CD4-positive, alpha-beta T cell treated with Interleukin-4 for 1 hour (primary cell): ENCODE measurements around the gene EYS.

Experiments used
- DNase-seq, 2 donors: peaks; one replicate each; pipeline ENCODE4 v3.0.0-alpha.2; 2020 to 2022

The EYS gene

DNA sequence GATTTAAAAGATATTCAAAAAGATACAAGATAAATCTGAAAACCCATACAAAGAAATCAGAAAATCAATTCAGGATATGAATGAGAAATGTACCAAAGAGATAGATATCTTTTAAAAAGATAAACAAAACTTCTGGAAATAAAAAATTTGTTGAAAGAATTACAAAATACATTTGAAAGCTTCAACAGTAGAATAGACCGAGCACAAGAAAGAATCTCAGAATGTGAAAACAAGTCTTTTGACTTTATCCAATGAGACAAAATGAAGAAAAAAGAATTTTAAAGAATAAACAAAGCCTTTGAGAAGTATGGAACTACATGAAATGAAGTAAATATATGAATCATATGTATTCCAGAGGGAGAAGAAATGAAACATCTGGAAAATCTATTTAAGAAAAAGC lies 1011.0 kb downstream of the EYS start:
- no peak for DNase-seq

DNA sequence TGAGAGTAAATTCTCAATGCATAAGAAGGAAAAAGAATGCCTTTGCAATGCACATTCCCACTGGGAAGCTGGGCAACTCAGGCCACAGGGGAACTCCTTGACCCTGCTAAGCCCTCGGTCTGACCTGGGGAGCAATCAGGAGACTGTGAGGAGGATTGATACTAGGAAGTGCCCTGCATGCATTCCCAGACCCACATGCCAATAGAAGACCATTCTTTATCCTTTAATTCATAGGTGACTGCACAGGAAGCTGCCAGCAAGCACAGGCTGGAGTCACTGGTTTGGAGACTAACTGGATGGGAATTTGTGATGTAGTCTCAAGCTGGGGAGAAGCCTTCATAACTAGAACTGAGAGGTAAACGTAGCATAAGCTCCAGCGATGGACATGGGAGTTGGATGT lies 1012.7 kb downstream of the EYS start:
- no peak for DNase-seq

DNA sequence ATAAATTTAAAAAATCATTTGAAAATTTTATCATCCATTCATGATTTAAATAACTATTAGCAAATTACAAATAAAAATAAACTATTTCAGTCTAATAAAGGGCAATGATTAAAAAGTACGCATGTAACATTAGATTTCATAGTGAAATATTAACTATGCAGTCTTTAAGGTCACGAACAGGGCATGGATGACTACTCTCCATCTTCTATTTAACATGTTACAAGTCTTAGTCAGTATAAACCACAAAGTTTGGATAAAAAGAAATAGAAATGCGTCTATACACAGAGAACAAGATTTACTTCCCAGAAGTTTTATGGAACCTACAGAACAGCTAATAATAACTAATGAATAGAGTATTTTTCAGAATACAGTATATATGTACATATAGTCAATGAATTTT lies 1016.0 kb downstream of the EYS start:
- DNase-seq, result no peak

- no peak for DNase-seq
Measured at GRCh38 chr6:64685401-64685800, 1021.6 kb downstream of the EYS start.

GRCh38 chr6:64683682-64684081 lies 1023.3 kb downstream of the EYS start:
- DNase-seq, result no peak

GRCh38 chr6:64681416-64682160 lies 1025.4 kb downstream of the EYS start:
- DNase-seq, result no peak

DNA sequence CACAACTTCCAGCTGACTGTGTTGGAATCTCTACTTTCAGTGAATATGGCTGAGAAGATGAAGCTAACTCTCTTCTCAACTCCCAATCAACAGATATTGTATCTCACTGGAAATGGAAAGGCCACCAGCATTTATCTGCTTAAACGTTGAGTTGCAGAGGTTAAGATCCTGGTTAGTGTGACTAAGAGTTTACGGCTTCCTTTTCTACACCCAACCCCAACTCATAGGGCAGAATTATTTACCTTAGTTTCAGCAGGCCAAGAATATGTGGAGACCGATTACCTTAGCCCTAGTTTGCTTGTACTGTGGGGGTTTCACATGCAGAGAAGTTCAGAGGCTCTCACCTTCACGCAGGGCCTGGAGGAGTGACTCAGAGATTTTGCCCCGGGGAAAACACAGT lies 1026.6 kb downstream of the EYS start:
- DNase-seq, result no peak

- DNase-seq, result no peak
Measured at GRCh38 chr6:64679416-64679815, 1027.6 kb downstream of the EYS start.

DNA sequence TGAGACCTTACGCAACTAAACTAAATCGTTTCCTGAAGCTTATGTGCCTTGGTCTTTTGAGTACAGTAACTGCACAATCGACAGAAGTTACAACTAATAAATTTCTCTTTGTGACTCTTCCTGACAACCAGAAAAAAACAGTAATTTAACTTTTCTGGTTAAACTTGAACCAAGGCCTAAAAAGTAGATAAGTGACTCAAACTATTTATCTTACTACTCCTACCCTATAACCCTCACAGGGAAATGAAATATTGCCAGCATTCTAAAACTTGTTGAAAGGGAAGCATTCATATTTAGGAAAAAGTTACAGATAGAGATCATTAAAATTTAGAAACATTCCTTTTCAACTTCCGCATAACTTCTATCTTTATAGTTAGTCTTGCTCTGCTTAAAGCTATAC lies 1034.4 kb downstream of the EYS start:
- DNase-seq, result no peak

GRCh38 chr6:64672131-64672530 lies 1034.9 kb downstream of the EYS start:
- no peak for DNase-seq

DNA sequence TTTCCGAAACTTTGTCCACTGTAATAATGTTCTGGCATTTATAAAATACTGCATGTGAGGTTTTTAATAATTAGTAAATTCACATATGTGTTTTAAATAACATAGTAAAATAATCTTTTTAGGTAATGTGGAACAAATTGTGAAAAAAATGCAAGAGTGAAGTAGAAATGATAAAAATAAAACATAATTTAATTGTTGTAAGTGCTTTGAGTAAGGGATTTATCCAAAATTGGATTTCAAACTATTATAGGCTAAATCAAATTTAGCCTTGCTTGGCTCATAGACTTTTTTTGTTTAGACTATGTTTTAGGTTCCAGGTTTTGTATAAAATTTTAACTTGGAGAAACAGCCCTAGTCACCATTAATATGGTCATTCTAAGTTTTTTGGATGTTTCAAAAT lies 1041.9 kb downstream of the EYS start:
- DNase-seq, result no peak

GRCh38 chr6:64664480-64664879 lies 1042.5 kb downstream of the EYS start:
- DNase-seq, result no peak

DNA sequence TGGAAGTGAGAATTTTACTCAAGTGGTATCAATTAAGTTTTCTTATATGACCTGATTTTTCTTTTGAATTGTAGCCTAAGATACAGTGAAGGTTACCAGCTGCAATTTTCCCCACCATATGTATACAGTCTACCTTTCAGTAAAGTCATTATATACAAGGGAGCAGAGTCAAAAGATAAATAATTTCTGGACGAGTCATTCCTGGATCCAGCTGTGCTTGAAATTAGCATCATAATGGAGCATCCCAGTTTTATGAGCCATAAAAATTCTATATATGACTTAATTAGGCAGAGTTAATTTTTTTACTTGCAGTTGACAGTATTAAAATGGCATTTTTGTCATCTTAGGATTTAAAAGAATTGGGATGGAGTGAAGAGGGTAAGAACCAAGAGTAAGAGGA lies 1063.0 kb downstream of the EYS start:
- DNase-seq, result no peak

DNA sequence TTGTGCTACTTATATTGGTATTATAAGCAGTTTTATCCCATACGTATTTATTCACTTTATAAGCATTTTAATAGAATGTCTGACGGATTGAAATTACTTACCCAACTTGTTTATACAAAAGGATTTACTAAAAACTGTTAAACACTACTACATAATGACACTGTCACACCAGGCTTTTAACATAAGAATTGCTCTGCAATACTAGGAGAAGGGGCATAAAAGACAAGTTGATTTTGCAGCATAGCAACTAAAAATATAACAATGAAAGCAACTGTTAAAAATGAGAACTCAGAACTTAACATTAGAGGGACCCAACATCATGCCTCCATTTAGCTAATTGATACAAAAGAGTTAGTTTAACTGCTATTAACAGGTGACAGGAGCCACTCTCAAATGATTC lies 1076.1 kb downstream of the EYS start:
- DNase-seq, result no peak

GRCh38 chr6:64622944-64623343 lies 1084.1 kb downstream of the EYS start:
- no peak for DNase-seq

DNA sequence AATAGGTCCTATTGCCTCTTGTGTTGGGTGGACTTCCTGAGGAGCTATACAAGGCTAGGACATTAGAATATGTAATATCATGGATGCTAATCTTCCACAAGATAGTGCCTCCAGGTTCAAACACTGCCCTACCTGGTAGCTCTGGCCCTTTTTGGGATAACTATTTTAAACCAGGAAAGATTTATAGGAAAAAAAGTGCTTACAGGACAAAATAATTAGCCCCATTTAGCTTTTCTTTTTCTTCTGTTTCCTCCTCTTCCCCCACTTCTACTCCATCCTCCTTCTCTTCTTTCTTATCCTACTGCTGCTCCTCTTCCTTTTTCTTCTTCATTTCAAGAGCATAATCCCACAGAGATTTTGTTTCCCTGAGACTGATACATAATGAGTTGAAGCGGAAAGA lies 1104.0 kb downstream of the EYS start:
- no peak for DNase-seq

- DNase-seq, result no peak
Measured at GRCh38 chr6:64591676-64592036, 1115.4 kb downstream of the EYS start.

DNA sequence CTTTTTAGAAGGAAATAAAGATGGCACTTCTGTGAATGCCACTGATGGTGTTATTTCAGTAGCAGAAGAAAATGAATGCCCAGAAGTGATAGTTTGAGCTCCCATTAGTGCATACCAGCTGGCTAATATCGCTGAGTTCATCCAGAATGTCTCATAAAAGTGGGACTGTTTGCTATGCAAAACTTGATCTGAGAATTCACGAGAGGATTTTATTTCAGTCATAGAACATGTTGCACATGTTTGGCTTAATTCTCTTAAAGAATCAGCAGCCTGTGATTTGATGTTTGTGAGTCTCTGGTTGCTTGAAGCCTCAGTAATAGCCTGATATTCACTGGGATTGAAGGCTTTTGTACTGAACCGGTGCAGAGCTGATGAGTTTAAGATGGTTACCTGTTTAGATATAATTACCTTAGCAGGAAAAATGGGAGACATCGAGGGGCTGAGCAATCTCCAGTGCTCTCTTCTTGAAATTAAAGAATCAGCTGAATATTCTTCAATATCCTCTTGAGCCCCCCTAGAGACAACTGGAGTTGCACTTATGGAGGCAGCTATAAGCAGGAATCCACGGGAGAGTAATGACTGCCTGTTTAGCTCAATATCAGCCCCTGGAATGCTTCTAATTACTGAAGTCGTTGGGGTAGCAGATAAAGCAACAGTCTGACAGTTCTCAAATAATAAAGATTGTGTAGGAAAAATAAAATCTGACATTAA lies 1115.9 kb downstream of the EYS start:
- no peak for DNase-seq

DNA sequence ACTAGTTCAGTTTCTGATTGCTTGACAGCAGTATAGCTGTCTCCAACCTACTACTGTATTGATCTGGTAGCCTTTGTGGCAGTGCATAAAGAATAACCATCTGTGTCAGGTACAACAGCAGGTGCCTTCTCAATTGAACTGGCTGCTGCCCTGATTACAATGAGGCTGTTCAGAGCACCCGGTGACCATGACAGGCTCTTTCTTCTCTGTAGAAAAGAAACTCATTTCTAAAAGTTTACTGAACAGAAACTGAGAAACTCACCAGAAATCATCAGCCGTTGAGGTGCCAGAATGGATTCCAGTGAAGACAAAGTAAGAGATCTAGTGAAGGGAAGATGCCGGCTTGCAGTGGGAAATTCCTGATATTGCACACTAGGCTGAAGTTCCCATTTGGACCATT lies 1117.1 kb downstream of the EYS start:
- no peak for DNase-seq

DNA sequence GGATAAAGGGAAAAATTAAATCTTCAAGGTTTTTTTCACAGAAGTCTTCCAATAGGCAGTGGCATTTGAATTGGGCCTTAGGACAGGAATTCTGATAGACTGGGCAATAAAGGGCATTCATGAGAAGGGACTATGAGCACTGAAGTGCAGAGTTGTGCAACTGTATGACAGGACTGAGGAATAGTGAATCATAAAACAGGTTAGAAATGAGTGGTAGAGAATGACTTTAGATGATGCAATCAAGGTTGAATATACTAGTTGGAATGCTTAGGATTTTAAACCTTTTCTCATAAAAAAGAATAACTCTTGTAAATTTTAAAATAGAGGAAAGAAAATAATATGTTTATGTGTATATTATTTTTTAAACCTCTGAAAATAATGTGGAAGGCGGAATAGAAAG lies 1126.7 kb downstream of the EYS start:
- no peak for DNase-seq

DNA sequence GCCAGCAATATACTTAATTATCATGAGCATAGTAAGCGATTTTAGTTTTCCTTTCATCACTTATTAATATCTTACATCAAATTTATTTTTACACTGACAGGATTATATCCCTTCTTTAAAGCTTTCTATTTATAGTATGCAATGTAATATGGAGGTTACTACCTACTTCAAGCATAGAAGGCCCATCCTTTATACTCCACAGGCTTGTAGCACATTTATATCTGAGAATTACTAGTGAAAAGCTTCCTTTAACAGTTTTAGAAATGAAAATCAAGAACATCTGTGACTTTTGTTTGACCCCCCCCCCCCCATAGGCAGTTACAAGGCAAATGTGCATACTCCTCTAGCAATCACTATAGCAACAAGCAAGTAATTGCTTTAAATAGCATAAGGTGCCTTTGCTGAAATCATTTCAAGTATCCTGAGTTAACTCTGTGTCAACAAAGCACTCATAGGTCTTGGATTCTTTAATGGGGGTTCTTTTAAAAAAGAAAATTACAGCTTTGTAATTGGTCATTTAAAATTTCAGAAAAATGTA lies 1153.7 kb downstream of the EYS start:
- DNase-seq, result no peak

GRCh38 chr6:64547594-64548268 lies 1159.3 kb downstream of the EYS start:
- no peak for DNase-seq

- DNase-seq, result no peak
Measured at GRCh38 chr6:64539917-64540316, 1167.1 kb downstream of the EYS start.

- no peak for DNase-seq
Measured at GRCh38 chr6:64538722-64539121, 1168.3 kb downstream of the EYS start.
